Globus pallidus (tissue), 1 donor: ENCODE data around the gene STARD13.

Experiments used
- DNase-seq: peaks from one replicate; pipeline ENCODE4 v3.0.0-alpha.2; 2015; ENCODE audit warnings: low spot score

STARD13 gene

DNA sequence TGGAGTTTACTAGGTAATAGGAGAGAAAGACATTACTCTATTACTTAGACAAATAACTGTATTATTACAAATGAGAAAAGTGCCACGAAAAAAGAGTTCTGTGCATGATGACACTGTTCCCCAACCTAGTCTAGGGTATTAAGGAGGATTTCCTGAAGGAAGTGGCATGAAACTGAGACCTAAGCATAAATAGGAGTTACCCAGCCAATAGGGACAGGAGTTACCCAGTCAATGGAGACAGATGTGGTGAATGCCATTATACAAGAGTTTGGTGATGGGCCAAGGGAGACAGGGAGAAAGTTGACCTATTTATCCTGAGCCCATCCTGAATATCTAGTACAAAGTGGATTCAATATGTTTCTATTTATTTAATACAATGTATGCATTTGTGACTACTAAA, 203.9 kb downstream of the STARD13 start:
- no peak for DNase-seq

DNA sequence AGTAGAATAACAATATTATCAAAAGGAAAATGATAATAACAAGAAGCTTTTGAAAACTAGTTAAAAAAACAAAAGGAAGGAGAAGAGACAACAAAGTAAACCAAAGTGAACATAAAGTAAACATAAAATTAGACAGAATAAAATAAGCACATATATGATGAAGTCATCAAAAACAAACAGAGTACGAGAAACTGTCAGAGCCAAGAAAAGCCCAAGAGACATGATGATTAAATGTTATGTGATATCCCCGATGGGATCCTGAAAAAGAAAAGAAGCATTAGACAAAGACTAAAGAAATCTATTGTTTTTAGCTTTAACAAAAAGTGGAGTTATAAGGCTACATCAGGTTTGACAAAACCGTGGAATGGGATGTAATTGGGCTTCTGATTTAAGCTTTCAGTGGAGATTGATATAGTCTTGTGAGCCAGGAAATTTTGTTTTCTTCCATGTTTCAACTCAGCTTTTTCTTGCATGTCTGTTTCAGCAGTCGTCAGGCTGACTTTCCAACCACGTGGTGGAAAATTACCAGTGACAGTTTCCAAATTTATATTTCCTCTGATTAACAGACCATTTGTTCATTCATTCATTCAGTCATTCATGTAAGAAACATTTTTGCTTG, 204.5 kb downstream of the STARD13 start:
- DNase-seq = no peak

GRCh38 chr13:33079960-33080359, 205.6 kb downstream of the STARD13 start:
- no peak for DNase-seq

DNA sequence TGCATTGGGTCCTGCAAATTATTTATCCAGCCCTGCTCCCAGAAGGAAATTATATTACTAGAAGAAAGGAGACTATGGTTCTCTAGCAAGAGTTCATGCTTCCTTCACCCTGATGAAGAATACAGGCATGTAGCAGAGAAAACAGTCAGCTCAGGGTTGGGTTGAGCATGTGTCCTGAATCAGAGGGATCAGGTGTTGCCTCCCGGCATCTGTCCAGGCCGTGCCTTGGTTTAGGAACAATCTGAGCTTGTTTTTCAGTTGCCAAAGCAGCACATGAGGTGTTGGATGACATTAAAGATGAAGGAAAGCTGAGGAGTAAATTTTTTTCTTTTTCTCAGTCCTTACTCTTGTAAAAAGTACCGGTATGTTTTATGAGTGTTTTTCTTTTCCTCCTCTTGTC, 207.3 kb downstream of the STARD13 start:
- DNase-seq = no peak

DNA sequence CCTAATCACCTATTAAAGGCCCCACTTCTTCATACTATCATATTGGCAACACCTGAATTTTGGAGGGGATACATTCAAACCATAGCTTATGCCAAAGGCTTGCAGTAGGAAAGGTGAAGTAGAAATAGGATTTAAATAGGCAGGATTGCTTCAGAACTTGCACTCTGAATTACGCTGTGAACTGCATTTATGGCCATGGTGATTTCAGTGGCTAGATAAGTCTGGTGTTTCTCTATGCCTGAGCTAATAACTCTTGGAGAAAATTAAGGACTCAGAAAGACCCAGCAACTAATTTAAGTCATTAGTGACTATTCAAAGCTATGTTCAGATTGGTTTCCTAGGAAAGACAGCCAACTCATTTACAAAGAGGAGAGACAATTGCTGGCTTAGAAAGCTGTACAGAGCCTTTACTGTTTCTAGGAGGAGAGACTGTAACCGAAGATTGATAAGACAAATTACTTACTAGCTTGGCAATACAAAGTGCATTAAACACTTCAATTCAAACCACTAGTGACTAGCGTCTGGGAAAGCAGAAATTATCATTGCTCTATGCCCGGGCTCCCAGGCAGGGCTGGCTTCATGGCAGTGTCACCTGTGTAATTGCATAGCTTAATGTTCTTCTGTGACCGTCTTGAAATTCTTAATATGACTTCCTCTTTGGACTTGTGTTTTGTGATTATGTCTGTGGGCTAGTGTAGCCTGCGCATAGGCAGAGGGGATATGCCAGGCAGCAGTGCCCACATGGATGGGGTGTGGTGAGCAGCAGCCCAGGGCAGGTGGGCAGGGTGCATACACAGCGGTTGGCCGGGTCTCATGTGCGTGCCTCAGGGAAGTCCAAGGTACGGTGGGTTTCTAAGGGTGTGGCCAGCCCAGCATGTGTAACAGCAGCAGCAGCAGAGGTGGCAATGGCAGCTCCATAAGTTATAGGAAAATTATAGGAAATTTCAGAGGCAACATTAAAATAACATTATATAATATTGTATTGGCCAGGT, 209.3 kb downstream of the STARD13 start:
- peak; percentile 42 for DNase-seq

DNA sequence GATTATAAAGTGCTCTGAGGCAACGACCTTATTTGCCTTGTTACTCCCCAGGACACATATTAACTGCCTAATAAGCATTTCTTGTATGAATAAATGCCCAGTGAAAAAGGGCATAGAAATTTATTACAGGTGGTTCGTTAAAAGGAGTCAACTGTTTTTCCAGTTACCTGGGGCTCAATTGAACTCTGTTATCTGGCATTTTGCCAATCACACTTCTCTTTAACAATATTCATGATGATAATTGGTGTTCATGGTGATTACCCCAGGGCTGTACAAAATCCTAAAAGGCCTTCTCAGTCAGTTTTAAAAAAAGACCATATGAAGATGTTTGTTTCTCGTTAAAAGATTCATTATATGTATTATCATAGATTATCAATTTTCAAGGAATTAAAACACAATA, 212.2 kb downstream of the STARD13 start:
- no peak for DNase-seq

GRCh38 chr13:33072759-33073158, 212.8 kb downstream of the STARD13 start:
- no peak for DNase-seq

DNA sequence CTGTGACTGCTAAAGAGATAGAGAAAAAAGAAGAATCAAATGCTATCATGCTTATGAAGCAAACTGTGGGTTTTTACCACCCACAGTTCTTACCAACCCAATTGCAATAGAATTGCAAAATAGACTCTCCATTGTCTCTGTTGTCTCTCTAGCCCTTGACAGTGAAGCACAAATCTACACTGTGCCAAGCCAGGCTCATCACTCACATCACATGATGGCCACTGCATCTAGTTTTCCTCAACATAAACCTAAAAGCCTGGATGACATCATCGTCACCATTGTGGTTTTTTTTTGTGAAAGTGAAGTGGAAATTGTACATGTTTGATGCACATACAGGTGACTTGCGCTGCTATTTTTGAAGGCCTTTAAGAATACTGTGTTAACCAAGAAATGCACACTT, 213.3 kb downstream of the STARD13 start:
- DNase-seq = peak; percentile 78

DNA sequence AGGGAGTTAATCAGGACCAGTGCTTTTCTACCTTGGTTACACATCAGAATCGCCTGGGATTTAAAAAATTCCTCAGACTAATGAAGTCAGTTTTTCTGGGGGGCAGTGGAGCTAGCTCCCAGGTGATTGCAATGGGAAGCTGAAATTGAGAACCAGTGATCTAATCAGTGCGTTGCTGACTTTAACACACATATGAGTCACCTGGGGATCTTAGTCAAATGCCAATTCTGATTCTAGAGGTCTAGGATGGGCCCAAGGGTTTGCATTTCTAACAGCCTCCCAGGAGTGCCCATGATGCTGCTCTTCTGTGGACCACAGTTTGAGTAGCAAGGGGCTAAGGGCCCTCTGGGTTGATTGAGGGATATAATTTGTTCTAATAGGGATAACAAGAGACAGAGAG, 214.8 kb downstream of the STARD13 start:
- no peak for DNase-seq

DNA sequence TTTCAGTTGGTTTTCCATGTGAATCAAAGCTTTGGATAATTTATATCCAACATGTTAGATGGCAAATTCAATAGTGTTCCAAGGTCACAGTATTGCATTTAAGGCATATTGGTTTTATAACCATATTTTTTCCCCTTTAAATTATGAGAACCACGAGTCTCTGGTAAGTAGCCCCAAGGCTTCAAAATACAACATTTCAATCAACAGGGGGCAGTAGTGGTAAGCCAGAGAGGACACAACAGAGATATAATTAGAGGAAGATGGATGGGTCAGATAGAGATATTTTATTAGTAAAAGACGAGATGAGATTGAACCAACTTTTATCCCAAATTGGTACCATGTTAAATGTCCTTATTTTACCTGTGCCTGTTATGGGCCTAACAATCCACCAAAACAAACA, 216.2 kb downstream of the STARD13 start:
- DNase-seq = peak; percentile 48

GRCh38 chr13:33066329-33066728, 219.2 kb downstream of the STARD13 start:
- no peak for DNase-seq

GRCh38 chr13:33060815-33061214, 224.7 kb downstream of the STARD13 start:
- DNase-seq = no peak

GRCh38 chr13:33058776-33059327, 226.7 kb downstream of the STARD13 start:
- DNase-seq = no peak

DNA sequence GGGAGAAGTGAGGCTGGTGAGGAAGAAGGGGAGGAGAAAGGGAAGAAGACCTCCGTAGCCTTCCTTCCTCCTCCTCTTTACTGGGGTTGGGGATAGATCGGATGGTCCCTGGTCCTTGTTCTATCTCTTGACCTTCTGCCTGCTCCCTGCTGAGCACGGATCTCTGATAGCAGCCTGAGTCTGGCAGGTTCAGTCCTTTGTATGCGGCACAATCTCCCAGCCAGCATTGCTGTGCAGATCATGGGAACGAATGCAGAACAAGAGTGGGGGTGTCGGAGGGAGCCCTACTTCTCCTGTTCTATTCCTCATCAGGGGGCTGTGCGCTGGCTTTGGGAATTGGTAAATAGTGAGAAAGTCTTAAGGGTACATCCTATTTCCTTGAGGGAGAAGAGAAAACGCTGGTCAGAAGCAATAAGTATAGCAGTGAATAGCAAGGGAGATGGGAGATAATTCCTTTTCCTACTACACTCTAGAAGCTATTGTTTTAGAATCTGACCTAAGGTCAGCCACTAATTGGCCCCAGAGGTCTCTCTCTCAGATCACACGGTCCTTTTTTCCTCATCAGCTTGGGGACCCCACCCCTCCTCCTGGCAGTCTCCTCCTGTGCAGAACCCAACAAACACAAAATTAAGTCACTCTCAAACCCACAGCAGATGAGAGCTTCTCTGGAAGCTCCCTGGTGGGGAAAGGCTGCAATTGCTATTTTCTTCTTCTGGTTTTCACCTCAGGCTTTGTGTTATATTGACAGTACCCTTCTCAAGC, 228.4 kb downstream of the STARD13 start:
- DNase-seq = no peak

- DNase-seq = no peak
Measured at GRCh38 chr13:33053397-33054066, 232.0 kb downstream of the STARD13 start.
